ENCODE data around the gene UAP1L1. TPM values are rescaled to one million over a fixed set of nuclear protein-coding genes. Genes with fewer than 3 reads are reported as not detected.

The UAP1L1 gene
- total and polyA plus RNA-seq, 2 experiments from 2014 or later = 2.5 to 8.1 TPM

GRCh38 chr9:137050570-137050969 lies 26.7 kb upstream of the UAP1L1 start:
- peaks cover 54% of the 10 kb centered on the region for H3K27me3 Mint-ChIP-seq (ENCODE audit: insufficient read depth, low read depth, poor library complexity)
- no peak for TF ChIP-seq CREB1 (CRISPR knock-in tag; IDR thresholded peaks at IDR 0.05; ENCODE audit: low read depth)
- no peak for TF ChIP-seq ZNF462 (CRISPR knock-in tag; IDR thresholded peaks at IDR 0.05)
- TF ChIP-seq JUNB (IDR thresholded peaks at IDR 0.05; ENCODE audit: unreplicated experiment) = no peak
- no peak for TF ChIP-seq ZNF114 (CRISPR knock-in tag; IDR thresholded peaks at IDR 0.05)
- TF ChIP-seq NANOG (IDR thresholded peaks at IDR 0.05; ENCODE audit: borderline replicate concordance) = no peak
- TF ChIP-seq ZNF331 (CRISPR knock-in tag; IDR thresholded peaks at IDR 0.05; ENCODE audit: low read depth) = no peak
- TF ChIP-seq POLR2AphosphoS5 (IDR thresholded peaks at IDR 0.05; ENCODE audit: low read depth) = no peak
- no peak for TF ChIP-seq REST (IDR thresholded peaks at IDR 0.05; ENCODE audit: unreplicated experiment)
- TF ChIP-seq EZH2 (IDR thresholded peaks at IDR 0.05; ENCODE audit: low read depth, unreplicated experiment) = no peak
- TF ChIP-seq STAT1 (IDR thresholded peaks at IDR 0.05; ENCODE audit: unreplicated experiment) = no peak
- no peak for TF ChIP-seq CTCF (conservative IDR thresholded peaks at IDR 0.05; ENCODE audit: low read depth in 2 of 2)
- TF ChIP-seq EZH2phosphoT487 (IDR thresholded peaks at IDR 0.05; ENCODE audit: unreplicated experiment) = no peak
- no peak for TF ChIP-seq ETS1 (IDR thresholded peaks at IDR 0.05)
- no peak overlapping the region for H3K27ac Mint-ChIP-seq
- no peaks in the 10 kb centered on the region for H3K36me3 ChIP-seq (ENCODE audit: insufficient read depth)
- H3K4me3 ChIP-seq = no peak overlapping the region
- no peak for DNase-seq (ENCODE audit: low spot score)
- H3K27me3 ChIP-seq (ENCODE audit: insufficient read depth) = peaks cover 57% of the 10 kb centered on the region
- no peaks in the 10 kb centered on the region; the same call in 1 of the 2 replicates for H4K20me1 ChIP-seq (replicated peaks; ENCODE audit: insufficient read depth)
- ATAC-seq = no peak
- H2AFZ ChIP-seq = no peak overlapping the region
- H3K36me3 Mint-ChIP-seq (ENCODE audit: low read depth) = no peaks in the 10 kb centered on the region
- H3K4me2 ChIP-seq = no peak overlapping the region
- H3K79me2 ChIP-seq (replicated peaks; ENCODE audit: insufficient read depth) = no peaks in the 10 kb centered on the region
- H3K4me3 Mint-ChIP-seq = no peak overlapping the region
- H3K9me3 Mint-ChIP-seq = no peaks in the 10 kb centered on the region
- H3K9me2 ChIP-seq (ENCODE audit: insufficient read depth) = no peaks in the 10 kb centered on the region
- peaks cover 4% of the 10 kb centered on the region; the same call in 1 of the 3 replicates for H3K4me1 Mint-ChIP-seq
- no peak overlapping the region for H3K27ac ChIP-seq (ENCODE audit: low read depth)
- no peaks in the 10 kb centered on the region for H3K4me1 ChIP-seq (ENCODE audit: insufficient read depth)
- 0 out of 2 replicates have a peak, but pooled peaks cover 2% of the 10 kb centered on the region for H3F3A ChIP-seq (replicated peaks; ENCODE audit: low read depth)

All from GM23338 (cell line).